Parathyroid adenoma (tissue), 2 donors: Measurements from ENCODE around the gene CDH19.

Source experiments
- H2AFZ ChIP-seq: fragments of 300-600 bp; sonication (generic); one replicate; pipeline ENCODE4 v1.7.0; 2017; ENCODE audit warnings: antibody characterized with exemption, mild to moderate bottlenecking
- H3K27ac ChIP-seq: fragments of 300-600 bp; sonication (generic); one replicate; pipeline ENCODE4 v1.7.0; 2017
- H3K27me3 ChIP-seq: fragments of 300-600 bp; sonication (generic); one replicate; pipeline ENCODE4 v1.7.0; 2017; ENCODE audit warnings: low read length; ENCODE audit not compliant: control insufficient read depth, insufficient read depth
- H3K36me3 ChIP-seq: fragments of 300-600 bp; sonication (generic); one replicate; pipeline ENCODE4 v1.7.0; 2017; ENCODE audit warnings: low read length; ENCODE audit not compliant: control insufficient read depth, insufficient read depth
- H3K4me1 ChIP-seq: fragments of 300-600 bp; sonication (generic); one replicate; pipeline ENCODE4 v1.7.0; 2017; ENCODE audit warnings: control low read depth
- H3K4me2 ChIP-seq: fragments of 300-600 bp; sonication (generic); one replicate; pipeline ENCODE4 v1.7.0; 2017; ENCODE audit warnings: low read length
- H3K4me3 ChIP-seq: fragments of 300-600 bp; sonication (generic); one replicate; pipeline ENCODE4 v1.7.0; 2017; ENCODE audit warnings: low read depth, low read length
- H3K79me2 ChIP-seq: fragments of 300-600 bp; sonication (generic); one replicate; pipeline ENCODE4 v1.7.0; 2017; ENCODE audit warnings: control low read depth
- H3K9ac ChIP-seq: fragments of 300-600 bp; sonication (generic); one replicate; pipeline ENCODE4 v1.7.0; 2017; ENCODE audit warnings: mild to moderate bottlenecking
- H3K9me3 ChIP-seq: fragments of 300-600 bp; sonication (generic); one replicate; pipeline ENCODE4 v1.7.0; 2017; ENCODE audit warnings: low read length; ENCODE audit not compliant: control insufficient read depth
- TF ChIP-seq, protein P1 (sequence below): fragments of 300-600 bp; sonication (generic); IDR thresholded peaks from one replicate; pipeline ENCODE4 v1.7.0; 2017; ENCODE audit warnings: antibody characterized with exemption, mild to moderate bottlenecking
- donor health status: primary hyperparathyroidism.

The CDH19 gene

GRCh38 chr18:66641056-66641455 is 37.2 kb upstream of the CDH19 start:
- Histone ChIP-seq H3K9me3 (no peaks in the 10 kb centered on the region), H2AFZ (no peak overlapping the region), H3K4me1 (no peaks in the 10 kb centered on the region), H3K9ac (no peak overlapping the region), H3K4me2 (no peak overlapping the region), H3K36me3 (no peaks in the 10 kb centered on the region), H3K27me3 (no peaks in the 10 kb centered on the region), H3K4me3 (no peak overlapping the region), H3K27ac (no peak overlapping the region), H3K79me2 (no peaks in the 10 kb centered on the region)
- TF ChIP-seq, protein P1, sequence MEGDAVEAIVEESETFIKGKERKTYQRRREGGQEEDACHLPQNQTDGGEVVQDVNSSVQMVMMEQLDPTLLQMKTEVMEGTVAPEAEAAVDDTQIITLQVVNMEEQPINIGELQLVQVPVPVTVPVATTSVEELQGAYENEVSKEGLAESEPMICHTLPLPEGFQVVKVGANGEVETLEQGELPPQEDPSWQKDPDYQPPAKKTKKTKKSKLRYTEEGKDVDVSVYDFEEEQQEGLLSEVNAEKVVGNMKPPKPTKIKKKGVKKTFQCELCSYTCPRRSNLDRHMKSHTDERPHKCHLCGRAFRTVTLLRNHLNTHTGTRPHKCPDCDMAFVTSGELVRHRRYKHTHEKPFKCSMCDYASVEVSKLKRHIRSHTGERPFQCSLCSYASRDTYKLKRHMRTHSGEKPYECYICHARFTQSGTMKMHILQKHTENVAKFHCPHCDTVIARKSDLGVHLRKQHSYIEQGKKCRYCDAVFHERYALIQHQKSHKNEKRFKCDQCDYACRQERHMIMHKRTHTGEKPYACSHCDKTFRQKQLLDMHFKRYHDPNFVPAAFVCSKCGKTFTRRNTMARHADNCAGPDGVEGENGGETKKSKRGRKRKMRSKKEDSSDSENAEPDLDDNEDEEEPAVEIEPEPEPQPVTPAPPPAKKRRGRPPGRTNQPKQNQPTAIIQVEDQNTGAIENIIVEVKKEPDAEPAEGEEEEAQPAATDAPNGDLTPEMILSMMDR, result no peak

DNA sequence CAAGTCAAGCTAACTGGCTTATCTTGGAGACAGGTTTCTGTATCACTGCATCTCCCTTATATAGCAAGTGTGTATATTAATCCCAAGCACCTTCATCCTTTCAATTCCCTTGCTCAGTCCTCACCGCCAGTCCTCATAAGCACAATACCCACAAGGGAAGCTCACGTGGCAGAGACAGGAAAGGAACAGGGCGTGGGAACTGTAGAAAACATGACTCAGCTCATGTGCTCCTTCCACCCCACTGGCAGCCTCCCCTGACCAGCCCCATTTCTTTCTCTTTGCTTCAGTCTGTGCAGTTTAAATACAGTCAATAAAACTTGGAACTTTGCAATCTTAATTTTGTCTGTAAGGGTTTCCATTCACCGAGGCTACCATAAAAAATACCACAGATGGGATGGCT is 36.5 kb upstream of the CDH19 start:
- no peak overlapping the region for H3K4me2 ChIP-seq
- no peak overlapping the region for H2AFZ ChIP-seq
- H3K79me2 ChIP-seq, result no peaks in the 10 kb centered on the region
- TF ChIP-seq, protein P1, result no peak
- no peaks in the 10 kb centered on the region for H3K4me1 ChIP-seq
- H3K36me3 ChIP-seq, result no peaks in the 10 kb centered on the region
- H3K9me3 ChIP-seq, result no peaks in the 10 kb centered on the region
- no peaks in the 10 kb centered on the region for H3K27me3 ChIP-seq
- H3K27ac ChIP-seq, result no peak overlapping the region
- no peak overlapping the region for H3K4me3 ChIP-seq
- H3K9ac ChIP-seq, result no peak overlapping the region

DNA sequence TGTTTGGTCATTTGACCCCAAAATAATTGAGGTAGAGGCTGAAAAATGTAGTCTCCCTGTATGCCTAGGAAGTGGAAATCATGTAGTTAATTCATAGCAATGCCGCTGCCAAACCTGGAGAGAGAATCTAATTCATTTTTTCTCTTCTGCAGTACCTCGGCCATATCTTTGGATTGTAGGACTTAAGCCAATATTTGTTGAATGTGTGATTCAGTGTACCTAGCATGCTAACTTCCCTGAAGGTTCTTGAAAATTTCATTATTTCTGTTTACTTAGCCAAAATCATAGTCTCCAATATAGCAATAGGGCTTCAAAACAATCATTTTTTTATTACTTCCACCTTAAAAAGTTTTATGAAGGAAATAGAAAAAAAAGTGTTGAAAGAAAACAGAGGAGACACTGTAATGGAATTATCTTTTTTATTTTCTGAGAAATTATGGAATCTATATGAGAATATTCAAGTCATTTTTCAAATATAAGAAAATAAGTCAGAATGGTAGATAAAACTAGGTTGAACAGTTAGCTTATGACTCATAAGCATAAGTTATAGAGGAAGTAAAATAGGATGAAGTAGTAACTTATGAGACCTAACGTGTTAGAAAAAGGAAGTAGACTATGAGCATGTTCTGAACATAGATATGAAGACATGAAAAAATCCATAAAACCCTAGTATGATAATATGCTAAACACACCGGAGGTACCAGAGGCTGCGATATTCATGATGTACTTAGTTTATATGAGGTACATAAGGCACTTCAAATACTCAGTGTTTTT is 35.2 kb upstream of the CDH19 start:
- Histone ChIP-seq H3K4me3 (no peak overlapping the region), H3K79me2 (no peaks in the 10 kb centered on the region), H2AFZ (no peak overlapping the region), H3K27me3 (no peaks in the 10 kb centered on the region), H3K9ac (no peak overlapping the region), H3K36me3 (no peaks in the 10 kb centered on the region), H3K4me1 (no peaks in the 10 kb centered on the region), H3K4me2 (no peak overlapping the region), H3K27ac (no peak overlapping the region), H3K9me3 (no peaks in the 10 kb centered on the region)
- TF ChIP-seq, protein P1, result no peak

DNA sequence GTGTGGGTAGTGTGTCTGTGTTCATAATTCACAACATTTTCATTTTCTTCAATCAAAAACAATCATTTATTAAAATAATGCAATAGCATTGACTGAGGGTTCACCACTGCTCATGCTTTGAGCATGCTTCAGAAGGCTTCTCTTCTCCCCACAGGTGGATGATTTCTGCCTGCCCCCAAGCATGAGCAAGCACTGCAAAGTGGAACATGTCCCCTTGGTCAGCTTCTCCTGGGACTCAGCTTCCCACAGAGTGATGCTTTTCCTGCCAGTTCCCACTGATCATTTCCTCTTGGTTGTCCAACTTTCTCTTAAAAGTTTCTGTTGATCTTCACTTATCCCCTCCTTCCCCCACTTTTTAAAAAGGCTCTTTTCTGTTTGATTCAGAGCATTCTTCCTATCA is 31.5 kb upstream of the CDH19 start:
- H3K4me2 ChIP-seq, result no peak overlapping the region
- H3K27me3 ChIP-seq, result no peaks in the 10 kb centered on the region
- H3K4me3 ChIP-seq, result no peak overlapping the region
- H3K36me3 ChIP-seq, result no peaks in the 10 kb centered on the region
- no peak overlapping the region for H3K9ac ChIP-seq
- TF ChIP-seq, protein P1, result no peak
- no peaks in the 10 kb centered on the region for H3K79me2 ChIP-seq
- H3K4me1 ChIP-seq, result no peaks in the 10 kb centered on the region
- no peak overlapping the region for H2AFZ ChIP-seq
- H3K27ac ChIP-seq, result no peak overlapping the region
- H3K9me3 ChIP-seq, result no peaks in the 10 kb centered on the region

DNA sequence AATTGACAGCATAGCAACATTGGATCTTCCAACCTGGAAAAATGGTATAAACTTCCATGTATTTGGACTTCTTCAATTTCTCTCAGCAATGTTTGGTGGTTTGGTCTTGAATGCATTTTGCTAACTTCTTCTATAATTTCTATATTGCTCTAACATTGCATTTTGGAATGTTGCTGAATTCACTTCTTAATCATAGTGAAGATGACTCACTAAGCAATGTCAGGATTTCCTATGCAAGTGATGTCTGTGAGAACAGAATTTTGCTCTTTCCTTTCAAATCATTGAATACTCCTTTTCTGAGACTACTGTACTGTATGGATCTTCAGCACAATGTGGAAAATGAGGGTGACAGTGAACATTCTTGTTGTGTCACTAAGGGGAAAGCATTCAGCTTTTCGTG is 28.9 kb upstream of the CDH19 start:
- no peaks in the 10 kb centered on the region for H3K36me3 ChIP-seq
- no peaks in the 10 kb centered on the region for H3K4me1 ChIP-seq
- H3K27ac ChIP-seq, result no peak overlapping the region
- H3K9me3 ChIP-seq, result no peaks in the 10 kb centered on the region
- no peak overlapping the region for H3K9ac ChIP-seq
- TF ChIP-seq, protein P1, result no peak
- H3K79me2 ChIP-seq, result no peaks in the 10 kb centered on the region
- no peak overlapping the region for H3K4me3 ChIP-seq
- no peaks in the 10 kb centered on the region for H3K27me3 ChIP-seq
- H2AFZ ChIP-seq, result no peak overlapping the region
- H3K4me2 ChIP-seq, result no peak overlapping the region
